GM23248 (cell line): ENCODE measurements around the gene NOTCH3.

Experiments
- EZH2 ChIP-seq: fragments of 200-600 bp; sonication (generic); IDR thresholded peaks from 2 replicates; pipeline ENCODE4 v1.6.1; 2018; ENCODE audit warnings: antibody characterized with exemption, mild to moderate bottlenecking; ENCODE audit not compliant: insufficient read depth, poor library complexity, severe bottlenecking
- EZH2phosphoT487 ChIP-seq: fragments of 200-600 bp; sonication (generic); IDR thresholded peaks from 2 replicates; pipeline ENCODE4 v1.6.1; 2018; ENCODE audit warnings: antibody characterized with exemption, moderate library complexity, mild to moderate bottlenecking, low read depth; ENCODE audit not compliant: insufficient read depth

DNA sequence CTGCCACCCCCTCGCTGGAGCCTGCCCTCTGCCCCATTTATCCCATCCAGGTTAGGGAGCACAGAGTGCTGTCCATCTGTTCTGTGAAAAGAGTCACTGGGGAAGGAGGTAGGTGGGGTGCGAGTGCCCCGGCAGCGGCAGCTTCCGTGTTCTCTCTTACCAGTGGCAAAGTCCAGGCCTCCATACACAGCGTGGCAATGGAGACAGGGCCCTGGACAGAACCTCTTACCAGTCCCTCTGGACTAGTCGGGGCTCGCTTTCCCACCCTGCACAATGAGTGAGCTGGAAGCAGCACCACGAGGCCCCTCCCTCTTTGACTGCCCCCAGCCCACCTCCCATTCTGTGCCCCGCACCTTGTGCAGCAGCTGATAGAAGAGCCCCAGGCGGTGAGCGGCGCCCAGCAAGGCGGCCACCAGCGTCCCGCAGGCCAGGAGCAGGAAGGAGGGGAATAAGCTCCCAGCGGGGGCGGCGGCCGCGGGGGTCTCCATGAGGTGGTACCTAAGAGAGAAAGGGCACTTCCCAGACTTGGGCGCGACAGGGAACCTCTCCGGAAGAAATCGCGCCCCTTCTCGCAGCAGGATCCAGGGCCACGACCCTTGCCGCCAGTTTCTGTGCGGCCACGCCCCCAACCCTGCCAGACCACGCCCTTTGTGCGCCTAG is 76.1 kb downstream of the NOTCH3 start:
- no peak for TF ChIP-seq EZH2
- no peak for TF ChIP-seq EZH2phosphoT487
